GM19035 (cell line): ENCODE results near the gene DGKI.

Experiments
- ATAC-seq: cut with Tn5 transposase; IDR thresholded peaks from one replicate; pipeline ENCODE4 v1.9.1; 2021; ENCODE audit not compliant: unreplicated experiment

Gene DGKI

DNA sequence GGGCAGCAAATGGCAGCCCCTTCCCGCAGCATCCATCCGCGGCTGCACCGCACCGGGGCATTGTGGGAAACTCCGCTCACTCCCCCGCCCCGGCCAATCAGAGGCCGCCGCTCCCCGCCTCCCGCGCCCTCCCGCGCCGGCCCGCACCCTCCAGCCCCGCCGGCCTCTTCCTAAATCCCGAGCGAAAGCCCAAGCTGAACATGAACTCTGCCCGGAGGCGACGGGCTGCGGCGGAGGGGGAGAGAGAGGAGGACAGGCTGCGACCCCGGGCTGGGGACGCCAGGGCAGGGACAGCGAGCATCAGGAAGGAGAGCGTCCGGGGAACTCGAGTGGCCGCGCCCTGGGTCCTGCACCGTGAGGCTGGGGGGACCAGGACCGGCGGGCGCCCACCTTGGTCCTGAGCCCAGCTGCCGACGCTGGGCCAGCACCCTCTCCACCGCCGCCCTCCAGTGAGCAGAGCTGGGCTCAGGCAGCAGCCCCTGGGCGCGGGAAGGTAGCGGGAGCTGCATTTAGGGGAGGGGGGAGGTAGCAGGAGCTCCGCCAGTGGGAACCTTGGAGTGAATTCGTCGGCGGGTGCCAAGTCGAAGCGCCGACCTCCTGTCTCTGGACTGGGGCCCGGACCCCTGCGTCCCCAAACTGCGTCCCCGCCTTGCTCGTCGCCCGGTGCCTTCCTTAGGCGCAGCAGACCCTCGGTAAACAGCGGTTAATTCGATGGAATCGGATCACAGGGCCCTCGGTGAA is at the start of gene DGKI:
Gene DGKI, minus strand, starts transcription at position 148 of the 741 bp plus-strand sequence.
- peak; percentile 48 for ATAC-seq

DNA sequence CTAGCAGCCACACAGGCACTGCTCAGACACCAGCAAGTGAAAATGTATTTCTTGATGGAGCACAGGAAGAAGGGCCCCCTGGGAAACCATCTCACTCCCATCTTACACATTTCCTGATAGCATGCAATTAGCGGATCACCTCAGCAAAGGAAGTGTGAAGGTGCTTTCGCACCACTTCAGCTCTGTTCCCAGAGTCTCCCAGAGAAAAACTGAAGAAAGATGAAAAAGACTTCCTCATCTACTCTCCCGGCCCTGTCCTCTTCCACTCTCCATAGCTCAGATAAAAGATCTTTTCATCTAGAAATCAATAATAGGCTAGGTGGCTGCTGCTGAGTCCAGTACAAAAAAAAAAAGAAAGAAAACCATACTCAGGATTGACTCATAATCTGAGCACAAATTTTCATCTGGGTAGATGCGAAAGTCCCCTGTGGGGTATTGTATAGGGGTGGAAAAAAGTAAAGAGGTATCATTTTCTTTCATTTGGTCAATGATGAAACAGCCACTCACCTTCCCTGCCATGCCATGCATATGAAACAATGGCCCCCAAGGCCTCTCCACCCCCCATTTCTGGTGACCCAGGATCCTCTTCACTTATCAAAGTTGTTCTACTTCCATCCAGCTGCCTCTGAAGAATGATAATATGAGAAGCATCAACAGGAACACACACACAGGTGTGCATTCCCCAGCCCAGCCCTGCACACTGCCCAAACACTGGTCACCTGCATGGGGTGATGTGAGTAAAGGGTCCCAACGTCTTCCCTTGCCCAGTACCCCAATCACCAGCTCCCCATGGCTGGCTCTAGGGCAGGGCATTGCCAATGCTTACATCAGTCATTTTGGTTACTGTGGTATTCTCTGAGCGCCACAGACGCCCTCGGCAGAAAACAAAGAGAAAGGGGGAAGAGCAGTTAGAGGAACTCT is 48.8 kb upstream of the DGKI start:
- peak; percentile 73 for ATAC-seq

DNA sequence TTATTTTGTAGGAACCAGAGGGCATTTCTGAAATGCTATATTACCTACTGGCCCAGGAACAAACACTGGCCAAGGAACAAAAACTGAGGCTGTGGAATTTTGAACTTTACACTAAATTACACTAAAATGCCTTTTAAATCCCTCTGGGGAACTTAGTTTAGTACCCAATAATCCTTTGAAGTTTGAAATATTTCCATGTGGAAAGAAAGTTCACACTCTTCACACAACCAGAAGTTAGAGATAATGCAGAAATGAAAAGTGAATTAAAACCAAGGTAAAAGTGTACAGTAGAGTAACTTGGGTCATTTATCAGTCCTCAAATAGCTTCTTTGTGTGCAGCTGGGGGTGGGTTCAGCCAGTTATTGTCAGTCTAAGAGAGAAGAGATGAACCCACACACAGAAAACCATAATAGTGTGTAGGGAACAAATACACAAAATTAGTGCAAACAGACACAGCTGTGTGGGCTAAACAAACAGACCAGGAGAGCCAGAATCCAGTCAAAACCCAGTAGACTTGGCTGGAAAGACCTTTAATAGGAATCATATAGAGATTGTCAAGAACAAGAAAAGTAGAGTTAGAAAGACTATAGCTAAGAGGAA is 46.5 kb upstream of the DGKI start:
- no peak for ATAC-seq

DNA sequence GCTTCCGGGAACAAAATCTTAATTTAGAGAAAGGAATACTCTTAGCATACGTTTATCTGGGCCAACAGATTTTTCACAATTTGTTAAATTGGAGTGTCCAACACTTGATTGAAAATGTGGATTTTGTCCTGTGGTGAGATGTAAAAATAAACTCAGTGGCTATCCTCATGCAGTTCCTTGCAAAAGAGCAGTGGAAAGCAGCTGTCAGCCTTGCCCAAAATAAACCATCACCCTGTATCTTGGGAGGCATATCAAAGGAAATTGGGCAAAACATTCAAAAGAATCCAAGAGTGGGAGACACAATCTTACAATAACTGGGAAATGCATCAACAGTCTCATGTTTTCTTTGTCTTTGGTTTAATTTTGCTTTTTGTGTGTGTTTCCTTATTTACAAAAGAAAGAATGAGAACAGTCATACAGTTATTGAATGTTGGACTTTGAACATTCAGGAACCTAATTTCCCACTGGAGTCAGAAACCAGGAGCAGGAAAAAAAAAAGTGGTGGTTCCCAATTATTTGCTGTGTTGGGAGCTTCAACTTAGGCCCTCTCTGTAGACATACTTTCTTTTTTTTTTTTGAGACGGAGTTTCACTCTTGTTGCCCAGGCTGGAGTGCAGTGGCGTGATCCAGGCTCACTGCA is 44.4 kb upstream of the DGKI start:
- no peak for ATAC-seq

DNA sequence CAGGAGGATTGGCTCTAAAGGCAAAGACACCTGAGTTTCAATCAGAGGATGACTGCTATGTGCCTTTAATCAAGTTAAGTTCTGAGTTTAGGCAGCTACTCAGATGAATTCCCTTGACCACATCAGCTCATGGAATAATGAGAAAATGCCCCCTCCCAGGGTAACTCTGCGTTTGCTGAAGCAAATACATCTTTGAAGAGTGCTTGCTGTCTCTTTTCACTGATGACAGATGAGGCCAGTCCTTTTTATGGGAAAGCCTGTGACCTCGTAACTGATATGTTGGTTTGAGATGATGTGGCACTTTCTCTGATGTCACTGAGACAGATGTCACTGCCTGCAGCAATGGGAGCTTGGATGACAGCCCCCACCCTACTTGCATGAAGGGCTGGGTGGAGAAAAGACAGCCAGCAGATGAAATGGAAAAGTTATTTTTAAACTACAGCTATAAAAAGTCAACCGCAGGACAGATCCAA is 43.7 kb upstream of the DGKI start:
- no peak for ATAC-seq

DNA sequence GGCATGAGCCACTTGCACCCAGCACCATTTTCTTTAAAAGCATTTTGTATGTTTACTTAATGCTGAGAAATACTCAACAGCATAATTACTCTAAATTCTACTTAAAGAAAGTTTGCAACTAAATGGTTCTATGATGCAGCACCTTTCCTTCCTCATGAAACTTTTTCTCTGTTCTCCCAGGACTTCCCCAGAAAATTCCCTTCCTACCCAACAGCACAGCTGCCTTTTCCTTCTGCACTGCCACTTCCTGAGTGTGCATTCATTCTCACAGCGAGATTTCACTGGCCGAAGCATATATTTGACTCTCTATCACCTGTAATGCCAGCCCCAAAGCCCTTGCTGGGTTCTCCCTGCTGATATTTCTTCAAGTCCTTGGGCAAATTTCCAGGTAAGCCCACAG is 41.5 kb upstream of the DGKI start:
- no peak for ATAC-seq

DNA sequence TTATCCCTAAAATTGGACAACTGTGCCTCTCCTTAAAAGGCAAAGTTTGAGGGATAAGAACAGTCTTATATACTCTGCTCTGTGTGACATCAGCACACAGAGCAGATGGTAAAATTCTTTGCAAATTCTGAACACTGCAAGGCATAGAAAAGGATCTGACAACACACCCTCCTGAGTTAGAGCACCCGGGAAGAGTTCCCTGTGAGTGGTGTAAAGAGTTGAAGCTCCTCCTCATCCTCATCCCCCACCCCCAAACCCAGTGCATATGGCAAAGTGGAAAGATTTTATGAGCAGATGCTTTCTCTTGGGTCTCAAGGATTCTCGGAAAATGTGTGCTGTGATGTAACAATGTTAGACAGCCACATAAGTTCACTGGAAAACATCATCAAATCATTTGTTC is 40.0 kb upstream of the DGKI start:
- ATAC-seq = no peak

DNA sequence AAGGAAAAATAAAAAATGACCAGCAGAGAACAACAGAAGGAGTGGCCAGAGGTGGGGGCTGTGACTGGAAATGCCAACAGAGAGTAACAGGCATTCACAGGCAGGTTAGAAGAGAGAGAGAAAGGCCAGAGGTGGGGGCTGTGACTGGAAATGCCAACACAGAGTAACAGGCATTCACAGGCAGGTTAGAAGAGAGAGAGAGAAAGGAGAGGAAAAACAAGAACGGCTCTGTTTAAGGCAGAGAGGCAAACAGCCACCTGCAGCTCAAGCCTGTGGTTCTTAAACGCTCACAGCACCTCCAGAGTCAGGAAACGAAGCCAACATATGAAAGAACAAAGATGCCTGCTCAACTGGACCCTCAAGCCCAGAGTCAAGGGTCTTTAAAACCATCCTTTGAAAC is 39.5 kb upstream of the DGKI start:
- no peak for ATAC-seq

DNA sequence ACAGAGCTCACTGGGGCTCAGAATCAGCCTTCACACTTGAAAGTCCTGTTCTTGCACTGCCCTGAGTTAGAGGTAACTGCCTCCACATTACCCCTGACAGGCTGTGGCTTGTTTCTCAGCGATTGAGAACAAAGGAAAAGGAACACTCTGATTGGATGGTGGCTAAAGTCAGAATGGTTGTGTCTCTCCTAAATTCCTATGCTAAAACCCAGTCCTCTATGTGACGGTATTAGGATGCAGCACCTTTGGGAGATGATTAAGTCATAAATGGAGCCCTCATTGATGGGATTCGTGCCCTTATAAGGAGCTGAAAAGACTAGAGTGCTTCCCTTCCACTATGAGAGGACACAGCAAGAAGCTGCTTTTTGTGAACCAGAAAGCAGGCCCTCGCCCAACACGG is 38.9 kb upstream of the DGKI start:
- no peak for ATAC-seq

DNA sequence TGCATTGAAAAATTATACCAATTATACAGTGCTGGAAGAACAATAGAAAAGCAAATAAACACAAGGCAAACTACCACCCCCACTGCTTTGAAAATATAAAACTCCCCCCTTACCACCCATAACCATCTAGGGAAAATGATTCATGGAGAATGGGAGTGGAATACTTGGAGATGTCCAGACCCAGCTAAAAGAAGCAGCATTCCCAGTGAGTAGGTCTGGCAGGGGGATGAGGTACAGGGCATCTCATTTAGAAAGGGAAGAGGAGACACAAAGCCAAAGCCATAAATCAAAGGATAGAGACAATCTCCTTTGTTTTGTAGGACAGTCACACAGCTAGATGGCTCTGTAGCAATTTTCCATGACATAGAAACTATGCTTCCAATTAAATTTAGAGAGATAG is 36.0 kb upstream of the DGKI start:
- no peak for ATAC-seq

DNA sequence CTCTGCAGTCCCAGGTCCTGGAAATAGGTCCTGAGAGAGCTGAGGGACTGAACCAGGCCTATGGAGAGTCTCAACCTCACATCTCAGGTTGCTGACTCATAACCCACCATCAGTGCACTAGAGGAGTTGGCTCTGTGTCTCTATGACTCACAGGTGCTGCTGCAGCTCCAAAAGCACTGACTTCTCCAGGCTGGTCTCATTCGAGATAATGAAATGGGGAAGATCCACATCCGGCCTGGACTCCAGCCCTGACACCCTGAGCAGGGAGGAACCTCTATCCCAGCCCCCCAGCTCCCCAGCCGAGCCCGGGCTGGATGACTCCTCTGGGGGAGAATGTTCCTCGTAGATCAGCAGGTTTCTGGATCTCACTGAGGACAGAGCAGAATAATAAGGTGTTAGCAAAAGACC is 35.5 kb upstream of the DGKI start:
- peak; percentile 80 for ATAC-seq

DNA sequence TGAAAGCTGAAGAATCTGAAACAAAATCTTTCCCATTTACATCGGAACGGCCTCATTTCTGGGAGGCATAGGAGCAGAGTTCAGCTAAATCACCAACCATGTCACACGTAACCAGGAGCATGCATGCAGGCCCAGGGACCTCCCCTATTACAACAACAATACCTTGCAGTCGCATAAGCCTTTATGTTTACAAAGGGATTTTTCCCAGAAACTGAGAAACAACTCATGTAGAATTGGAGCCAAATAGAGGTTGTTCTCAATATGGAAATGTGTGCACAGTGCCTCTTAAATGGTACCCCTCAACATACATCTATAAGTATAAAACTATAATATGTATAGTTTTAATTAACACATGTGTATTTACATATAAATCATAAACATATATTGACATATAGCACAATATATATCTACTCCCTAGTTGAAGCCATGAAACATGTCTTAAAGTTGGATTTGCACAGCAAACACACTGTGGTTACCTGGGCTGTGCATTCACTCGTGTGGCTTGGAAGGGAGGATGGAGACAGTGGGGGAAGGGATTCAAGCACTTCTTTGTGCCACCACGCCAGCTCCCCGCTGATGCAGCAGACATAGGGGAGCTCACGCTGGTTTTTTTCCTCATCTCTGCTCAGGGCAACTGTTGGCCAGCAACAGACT is 35.0 kb upstream of the DGKI start:
- ATAC-seq = peak; percentile 20

DNA sequence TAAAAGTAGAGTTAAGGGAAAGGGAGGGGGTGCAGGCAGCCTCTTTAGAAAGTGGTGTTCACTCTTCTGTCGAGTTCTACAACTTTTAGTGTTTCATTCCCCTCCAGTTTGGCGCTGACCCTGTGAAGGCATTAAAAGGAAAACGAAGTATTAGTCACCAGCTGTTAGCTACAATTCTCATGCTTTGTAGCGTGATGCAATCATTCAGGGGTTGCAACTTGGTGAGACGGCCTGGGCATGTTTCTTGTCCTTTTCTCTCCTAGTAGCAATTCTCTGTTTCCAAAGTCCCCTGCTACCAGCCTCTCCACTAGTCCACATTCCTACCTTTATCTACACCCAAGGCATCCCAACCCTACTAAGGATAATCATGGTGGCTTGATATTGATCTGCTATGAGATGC is 33.7 kb upstream of the DGKI start:
- no peak for ATAC-seq

DNA sequence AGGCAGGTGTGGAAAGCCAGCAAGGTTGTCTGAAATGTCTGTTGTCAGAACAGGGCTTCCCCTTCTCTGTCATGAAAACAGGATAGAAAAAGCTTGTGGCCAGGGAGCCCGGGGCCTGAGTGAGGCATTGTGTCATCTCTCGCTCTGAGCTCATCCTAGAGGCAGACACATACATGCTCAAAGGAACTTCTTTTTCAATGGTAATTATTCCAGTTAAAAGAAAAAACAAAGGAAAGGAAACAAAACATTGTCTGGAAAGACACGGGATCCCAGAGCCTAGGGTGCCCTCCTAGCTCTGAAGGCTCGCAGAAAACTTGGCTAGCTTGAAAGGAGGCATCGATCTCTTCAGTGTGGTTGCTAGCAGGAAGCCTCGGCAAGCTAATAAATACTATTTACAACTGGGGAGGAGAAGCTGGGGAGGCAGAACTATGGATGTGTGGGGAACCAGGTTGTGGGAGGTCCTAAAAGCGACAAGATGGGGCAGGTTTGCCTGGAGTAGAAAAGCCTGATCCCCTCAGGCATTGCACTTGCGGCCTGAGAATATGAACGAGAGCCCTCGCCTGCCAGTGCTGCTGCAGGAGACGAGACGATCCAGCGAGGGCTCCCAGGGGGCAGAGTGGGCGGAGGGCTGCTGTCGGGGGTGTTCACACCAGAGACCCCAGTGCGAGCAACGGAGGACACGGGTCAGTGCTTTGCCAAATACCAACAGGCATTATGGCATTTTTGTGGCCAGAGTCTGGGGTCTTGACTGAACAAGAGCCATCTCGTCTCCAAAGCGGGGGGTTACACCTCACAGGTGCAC is 32.8 kb upstream of the DGKI start:
- ATAC-seq = no peak

DNA sequence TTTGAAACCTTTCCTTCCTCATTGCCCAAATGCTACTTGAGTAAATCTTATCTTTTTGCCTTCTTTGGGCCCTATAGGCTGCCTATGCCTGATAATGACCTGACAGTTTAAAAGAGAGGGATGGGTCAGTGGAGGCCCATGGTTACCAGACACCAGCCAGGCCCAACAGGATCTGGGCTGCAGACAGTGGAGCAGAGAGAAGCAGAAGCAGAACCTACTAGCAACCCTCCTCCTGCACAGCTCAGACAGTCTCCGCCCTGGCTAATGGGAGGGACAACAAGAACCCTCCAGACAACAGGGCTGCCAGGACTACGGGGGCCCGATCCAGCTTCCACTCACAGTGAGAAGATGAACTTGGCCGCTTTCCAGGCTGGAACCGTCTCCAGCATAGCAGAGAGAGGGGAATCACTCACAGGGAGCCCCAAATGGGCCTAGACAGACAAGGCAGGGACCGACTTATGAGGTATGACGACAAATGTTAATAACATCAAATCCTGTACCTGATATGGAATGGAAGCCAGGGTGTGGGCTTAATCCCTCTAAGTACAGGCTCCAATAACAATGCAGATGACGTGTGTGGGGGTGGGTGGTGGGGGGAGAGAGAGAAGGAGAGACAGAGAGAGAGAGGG is 31.7 kb upstream of the DGKI start:
- no peak for ATAC-seq

DNA sequence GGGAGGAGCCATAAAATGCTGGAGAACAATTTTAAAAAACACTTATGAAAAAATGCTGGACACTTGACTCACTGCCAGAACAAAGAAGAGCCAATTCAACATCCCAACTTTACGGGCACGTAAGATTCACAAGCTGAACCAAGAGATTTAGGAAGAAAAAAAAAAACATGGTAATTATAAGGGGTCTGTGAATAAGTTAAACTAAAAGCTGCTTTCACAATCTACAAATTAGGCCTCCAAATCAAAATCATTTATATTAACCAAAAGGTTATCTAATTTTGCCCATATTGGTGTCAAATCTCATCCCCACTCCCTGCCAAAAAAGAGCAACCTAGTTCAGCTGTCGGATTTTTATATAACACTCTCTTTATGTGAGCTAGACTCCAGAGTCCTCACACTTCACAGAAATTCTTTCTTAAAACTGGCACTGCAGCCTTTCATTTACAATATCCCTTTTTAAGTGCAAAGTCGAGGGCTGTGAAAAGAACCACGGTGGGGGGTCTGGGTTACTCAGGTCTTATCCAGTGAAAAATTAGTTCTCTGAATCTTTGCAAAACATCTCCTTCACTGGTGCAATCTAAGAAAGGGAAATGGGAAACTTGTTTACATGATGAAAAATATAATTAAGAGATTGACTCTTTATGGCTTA is 30.4 kb upstream of the DGKI start:
- no peak for ATAC-seq

DNA sequence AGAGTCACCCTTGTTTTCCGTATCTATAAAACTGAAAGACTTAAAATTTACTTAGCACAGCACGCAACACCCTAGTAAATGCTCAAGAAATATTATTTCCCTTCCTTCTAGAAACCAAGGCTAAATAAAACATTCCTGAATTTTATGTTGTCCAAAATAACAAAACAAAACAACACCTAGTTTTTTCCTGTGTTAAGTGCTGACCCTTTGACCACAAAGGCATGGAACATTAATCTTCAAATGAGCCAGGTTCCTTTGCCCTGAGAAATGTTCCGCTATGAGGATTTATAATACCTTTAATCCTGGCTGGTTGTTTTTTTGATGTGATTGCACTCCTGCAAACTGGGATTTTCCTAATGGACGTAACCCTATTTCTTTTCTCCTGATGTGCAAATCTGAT is 29.0 kb upstream of the DGKI start:
- ATAC-seq = no peak

DNA sequence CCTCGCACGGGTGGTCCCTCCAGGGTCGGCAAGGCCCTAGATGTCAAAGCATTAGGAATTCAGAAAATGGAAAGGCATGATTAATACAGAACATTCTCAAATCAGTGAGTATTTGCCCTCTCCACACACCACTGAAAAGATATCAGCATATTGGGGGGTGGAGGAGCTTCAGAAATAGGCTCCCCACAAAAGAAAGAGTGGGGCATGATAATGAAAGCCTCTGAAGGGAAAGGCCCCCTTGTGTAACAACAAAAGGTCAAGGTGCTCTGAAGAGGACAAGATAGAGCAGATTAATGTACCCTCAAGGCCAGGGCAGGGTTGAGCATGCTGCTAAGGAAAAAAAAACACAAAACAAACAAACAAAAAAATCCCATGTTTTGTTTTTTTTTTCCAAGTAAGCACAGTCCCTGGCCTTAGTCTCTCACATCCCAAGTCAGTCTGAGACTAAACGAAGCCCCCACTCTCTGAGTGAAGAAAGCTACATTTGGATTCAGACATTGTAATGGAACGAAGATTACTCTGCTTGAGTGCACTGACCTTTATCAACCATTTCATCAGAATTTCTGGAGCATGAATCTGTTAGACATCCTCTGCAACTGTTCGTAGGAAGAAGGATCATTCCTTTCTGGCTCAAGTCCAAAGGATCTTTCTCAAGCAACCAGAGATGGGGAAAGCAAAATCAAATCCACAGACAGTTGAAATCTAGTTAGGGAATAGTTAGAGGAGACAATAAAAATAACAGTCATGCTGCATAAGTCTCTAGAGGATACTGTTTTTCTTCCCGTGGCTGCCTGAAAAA is 27.4 kb upstream of the DGKI start:
- no peak for ATAC-seq
